Epithelial cell of esophagus (primary cell): Measurements from ENCODE around the gene IFNG-AS1.
A peak's percentile ranks its signal among the peaks of the same experiment; 100 is the strongest.

Experiments used
- DNase-seq: peaks from one replicate; pipeline ENCODE4 v3.0.0; 2010; ENCODE audit warnings: low read depth
- H3K4me3 ChIP-seq: 2 replicates; pipeline ENCODE4 v1.5.1; 2011; ENCODE audit warnings: mild to moderate bottlenecking, low read length, control low read depth
- TF ChIP-seq, protein P1 (sequence below): IDR thresholded peaks from 2 replicates; pipeline ENCODE4 v1.5.1; 2011; ENCODE audit warnings: low read depth, mild to moderate bottlenecking, low read length, control low read depth, inconsistent platforms; ENCODE audit not compliant: insufficient read depth; ENCODE audit errors: missing control alignments

The IFNG-AS1 gene

DNA sequence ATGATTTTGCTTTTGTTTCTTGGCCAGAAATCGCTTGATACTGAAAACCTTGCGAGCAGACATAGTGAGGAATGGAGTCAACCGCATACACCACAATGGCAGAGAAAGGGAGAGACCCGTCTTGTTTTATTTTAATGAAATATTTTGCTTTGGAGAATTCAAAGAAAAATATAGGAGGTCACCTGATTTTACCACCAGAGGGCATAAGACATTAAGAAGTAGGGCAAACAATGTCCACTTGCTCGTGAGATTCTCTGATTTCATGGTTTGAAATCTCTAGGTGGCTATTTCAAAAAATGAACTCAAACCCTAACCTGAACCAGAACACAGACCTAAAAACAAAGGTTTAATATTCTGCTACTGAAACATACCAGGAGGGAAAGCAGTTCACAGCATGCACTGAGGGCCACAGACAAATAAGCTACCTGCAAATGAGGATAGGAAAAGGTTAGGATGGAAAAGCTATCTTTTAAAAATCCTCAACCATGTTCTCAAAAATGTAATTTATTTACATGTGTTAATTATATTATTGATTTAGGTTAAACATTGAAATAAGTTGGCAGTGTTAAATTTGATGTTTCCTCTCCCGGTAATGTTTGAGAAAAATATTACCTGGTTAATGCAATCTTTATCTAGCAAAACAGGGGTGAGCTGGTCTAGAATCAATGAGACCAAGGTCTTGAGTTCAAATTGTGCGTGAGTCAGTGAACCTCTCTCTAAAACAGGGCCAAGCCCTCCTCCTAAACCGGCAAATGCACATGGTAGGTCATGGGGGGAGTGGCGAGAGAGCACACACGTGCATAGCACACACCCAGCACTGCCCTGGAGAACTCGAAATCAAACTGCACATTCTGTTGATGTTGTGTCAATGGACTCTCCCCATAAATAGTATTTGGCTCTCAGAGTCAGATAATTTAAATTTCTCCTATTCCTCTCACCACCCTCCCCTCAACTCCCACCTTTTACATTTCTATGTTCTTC, 12.5 kb downstream of the IFNG-AS1 start:
- H3K4me3 ChIP-seq = no peak overlapping the region
- DNase-seq = peak; percentile 20
- TF ChIP-seq, protein P1, sequence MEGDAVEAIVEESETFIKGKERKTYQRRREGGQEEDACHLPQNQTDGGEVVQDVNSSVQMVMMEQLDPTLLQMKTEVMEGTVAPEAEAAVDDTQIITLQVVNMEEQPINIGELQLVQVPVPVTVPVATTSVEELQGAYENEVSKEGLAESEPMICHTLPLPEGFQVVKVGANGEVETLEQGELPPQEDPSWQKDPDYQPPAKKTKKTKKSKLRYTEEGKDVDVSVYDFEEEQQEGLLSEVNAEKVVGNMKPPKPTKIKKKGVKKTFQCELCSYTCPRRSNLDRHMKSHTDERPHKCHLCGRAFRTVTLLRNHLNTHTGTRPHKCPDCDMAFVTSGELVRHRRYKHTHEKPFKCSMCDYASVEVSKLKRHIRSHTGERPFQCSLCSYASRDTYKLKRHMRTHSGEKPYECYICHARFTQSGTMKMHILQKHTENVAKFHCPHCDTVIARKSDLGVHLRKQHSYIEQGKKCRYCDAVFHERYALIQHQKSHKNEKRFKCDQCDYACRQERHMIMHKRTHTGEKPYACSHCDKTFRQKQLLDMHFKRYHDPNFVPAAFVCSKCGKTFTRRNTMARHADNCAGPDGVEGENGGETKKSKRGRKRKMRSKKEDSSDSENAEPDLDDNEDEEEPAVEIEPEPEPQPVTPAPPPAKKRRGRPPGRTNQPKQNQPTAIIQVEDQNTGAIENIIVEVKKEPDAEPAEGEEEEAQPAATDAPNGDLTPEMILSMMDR = peak; percentile 42

DNA sequence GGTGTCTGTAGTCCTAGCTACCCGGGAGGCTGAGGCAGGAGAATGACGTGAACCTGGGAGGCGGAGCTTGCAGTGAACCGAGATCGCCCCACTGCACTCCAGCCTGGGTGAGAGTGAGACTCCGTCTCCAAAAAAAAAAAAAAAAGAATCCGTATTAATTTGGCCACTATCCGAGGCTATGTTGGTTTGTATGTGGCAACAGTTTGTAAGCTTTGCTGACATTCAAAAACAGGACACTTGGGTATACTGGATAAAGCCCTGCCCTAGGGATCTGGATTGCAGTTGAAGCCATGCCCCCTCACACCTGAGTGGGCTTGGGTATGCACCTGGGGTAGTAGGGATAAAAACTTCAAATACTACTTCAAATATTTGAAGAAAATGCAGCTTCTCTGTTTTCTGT, 14.5 kb downstream of the IFNG-AS1 start:
- H3K4me3 ChIP-seq = no peak overlapping the region
- no peak for DNase-seq
- TF ChIP-seq, protein P1 = no peak

DNA sequence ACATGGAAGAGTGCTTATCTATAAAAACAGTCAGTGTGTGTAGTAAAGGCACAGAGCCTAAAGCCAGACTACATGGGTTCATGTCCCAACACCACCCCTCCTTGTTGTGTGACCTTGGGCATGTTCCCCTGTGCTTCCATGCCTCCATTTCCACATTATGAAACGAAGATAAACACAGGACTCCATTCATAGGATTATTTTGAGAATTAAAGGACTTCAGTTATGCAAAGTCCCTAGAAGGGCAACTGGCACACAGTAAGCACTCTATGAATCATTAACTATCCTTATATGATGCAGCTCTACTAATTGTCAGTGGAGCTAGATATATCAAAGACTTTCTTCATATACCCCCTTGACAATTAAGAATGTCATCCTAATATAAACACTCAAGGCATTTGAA, 17.8 kb downstream of the IFNG-AS1 start:
- TF ChIP-seq, protein P1 = no peak
- peak; percentile 4 for DNase-seq
- H3K4me3 ChIP-seq = no peak overlapping the region

DNA sequence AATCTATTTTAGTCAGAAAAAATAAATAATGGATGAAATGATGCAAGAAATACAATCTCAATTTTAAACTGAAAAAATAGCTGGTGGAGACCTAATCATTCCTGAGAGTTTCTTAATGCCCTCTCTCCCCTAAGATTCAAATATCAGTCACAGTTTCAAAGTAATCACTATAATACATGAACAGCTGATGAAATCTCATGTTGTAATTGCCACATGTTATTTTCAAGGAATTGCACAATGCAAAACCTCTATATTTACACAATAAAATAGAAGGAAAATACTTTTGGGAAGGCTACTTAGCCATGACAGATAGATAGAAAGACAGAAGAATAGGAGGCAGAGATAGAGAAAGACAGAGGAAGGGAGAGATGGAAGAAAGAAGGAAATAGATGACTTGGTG, 18.2 kb downstream of the IFNG-AS1 start:
- TF ChIP-seq, protein P1 = no peak
- no peak overlapping the region for H3K4me3 ChIP-seq
- peak; percentile 59 for DNase-seq

DNA sequence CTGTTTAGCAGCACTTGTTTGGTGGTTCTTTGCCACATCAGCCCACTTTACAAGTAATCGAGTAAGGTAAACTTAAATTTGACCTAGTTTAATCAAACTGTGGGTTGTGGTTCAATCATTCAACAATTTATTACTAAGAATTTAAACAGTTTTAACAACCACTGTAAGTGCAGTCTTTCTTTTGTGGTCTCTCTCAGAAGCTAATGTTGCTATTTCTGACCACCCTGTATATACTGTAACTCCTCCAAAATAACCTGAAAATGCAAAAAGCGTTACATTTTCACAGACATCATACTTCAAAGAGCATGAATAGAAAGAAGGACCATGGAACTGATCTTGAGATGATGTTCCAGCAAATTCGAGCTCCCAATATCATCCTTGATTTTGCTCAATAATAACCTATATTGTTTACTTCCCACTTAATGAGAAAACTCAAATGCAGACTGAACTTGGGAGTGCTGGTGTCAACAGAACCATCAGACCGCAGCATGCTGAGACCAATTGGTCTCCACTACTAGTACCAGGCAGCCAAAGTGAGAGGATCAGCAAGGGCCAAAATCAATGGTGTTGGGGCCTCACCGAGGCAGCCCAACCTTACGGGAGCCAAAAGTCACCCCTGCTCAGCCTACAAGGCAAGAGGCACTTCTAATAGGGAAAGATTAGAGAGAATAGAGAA, 22.1 kb downstream of the IFNG-AS1 start:
- H3K4me3 ChIP-seq = no peak overlapping the region
- TF ChIP-seq, protein P1 = no peak
- DNase-seq = no peak

DNA sequence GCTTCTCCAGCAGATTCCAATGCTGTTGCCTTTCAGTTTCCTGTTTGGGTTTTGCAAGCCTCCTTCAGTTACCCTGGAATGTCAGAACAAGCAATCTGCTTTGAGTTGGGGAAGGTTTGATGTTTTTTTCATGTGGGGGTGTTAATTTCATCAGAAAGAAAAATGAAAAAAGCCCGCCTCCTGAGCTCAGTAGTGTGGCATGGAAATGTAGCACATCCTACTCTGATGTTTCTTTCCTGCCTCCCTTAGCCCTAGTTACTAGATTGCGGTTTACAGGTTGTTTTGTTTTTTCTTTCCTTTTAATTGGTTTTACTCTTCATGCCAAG, 22.6 kb downstream of the IFNG-AS1 start:
- TF ChIP-seq, protein P1 = no peak
- H3K4me3 ChIP-seq = no peak overlapping the region
- no peak for DNase-seq

DNA sequence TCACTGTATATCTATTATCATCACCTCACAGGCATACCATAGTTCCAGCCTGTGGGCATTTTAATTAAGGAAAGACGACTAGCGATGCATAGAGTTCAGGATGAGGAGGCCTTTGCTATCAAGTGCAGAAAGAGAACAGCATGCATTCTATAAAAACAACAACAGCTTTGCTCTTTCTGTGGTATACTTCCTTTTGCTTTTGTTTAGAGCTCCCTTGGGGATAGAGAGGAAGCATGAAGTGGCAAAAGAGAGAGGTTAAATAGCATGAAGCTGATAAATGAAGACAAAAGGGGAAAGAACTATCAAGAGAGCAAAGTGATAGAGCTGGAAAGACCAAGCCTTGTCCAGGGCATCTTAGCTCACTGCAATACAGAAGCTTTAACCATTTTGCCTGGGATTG, 23.5 kb downstream of the IFNG-AS1 start:
- no peak for DNase-seq
- no peak overlapping the region for H3K4me3 ChIP-seq
- TF ChIP-seq, protein P1 = no peak
